Fibroblast of pulmonary artery (primary cell): Measurements from ENCODE around the gene TP53BP1.

Experiments
- DNase-seq: peaks from one replicate; pipeline ENCODE4 v3.0.0-alpha.2; 2010; ENCODE audit warnings: low read depth
- H3K4me3 ChIP-seq: replicated peaks from 2 replicates; pipeline ENCODE4 v1.5.1; 2011; ENCODE audit warnings: low read depth, mild to moderate bottlenecking, control low read depth, low read length, moderate library complexity
- TF ChIP-seq, protein P1 (sequence below): IDR thresholded peaks from 2 replicates; pipeline ENCODE4 v1.5.1; 2011; ENCODE audit warnings: mild to moderate bottlenecking, control low read depth, low read length, inconsistent platforms; ENCODE audit errors: missing control alignments

Gene TP53BP1

DNA sequence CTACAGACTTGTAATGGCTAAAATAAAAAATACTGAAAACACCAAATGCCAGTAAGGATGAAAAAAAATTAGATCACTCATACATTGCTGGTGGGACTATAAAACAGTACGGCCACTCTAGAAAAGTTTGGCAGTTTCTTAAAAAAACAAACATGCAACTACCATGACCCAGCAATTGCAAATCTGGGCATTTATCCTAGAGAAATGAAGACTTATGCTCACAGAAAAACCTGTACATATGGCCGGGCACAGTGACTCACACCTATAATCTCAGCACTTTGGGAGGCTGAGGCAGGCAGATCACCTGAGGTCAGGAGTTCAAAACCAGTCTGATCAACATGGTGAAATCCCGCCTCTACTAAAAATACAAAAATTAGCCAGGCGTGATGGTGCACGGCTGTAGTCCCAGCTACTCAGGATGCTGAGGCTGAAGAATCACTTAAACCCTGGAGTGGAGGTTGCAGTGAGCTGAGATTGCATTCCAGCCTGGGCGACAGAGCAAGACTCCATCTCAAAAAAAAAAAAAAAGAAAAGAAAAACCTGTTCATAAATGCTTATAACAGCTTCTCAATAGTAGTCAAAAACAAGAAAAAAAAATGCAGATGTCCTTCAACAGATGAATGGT, 5.6 kb downstream of the TP53BP1 start:
- DNase-seq: no peak
- TF ChIP-seq, protein P1, sequence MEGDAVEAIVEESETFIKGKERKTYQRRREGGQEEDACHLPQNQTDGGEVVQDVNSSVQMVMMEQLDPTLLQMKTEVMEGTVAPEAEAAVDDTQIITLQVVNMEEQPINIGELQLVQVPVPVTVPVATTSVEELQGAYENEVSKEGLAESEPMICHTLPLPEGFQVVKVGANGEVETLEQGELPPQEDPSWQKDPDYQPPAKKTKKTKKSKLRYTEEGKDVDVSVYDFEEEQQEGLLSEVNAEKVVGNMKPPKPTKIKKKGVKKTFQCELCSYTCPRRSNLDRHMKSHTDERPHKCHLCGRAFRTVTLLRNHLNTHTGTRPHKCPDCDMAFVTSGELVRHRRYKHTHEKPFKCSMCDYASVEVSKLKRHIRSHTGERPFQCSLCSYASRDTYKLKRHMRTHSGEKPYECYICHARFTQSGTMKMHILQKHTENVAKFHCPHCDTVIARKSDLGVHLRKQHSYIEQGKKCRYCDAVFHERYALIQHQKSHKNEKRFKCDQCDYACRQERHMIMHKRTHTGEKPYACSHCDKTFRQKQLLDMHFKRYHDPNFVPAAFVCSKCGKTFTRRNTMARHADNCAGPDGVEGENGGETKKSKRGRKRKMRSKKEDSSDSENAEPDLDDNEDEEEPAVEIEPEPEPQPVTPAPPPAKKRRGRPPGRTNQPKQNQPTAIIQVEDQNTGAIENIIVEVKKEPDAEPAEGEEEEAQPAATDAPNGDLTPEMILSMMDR: no peak
- no peak overlapping the region for H3K4me3 ChIP-seq

DNA sequence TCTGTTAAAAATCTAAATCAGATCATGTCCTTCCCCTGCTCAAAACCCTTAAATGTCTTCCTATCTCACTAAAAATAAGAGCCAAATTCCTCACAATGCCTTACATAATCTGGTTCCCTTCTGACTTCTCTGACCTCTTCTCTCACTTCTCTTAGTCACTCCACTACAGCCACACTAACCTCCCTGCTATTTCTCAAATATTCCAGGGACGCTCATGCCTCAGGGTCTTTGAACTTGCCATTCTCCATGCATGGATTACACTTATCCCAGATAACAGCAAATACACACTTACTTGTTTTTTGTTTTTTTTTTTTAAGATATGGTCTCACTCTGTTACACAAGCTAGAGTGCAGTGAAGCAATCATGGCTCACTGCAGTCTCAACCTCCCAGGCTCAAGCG, 8.5 kb downstream of the TP53BP1 start:
- DNase-seq: peak; percentile 22
- TF ChIP-seq, protein P1: no peak
- H3K4me3 ChIP-seq: no peak overlapping the region

DNA sequence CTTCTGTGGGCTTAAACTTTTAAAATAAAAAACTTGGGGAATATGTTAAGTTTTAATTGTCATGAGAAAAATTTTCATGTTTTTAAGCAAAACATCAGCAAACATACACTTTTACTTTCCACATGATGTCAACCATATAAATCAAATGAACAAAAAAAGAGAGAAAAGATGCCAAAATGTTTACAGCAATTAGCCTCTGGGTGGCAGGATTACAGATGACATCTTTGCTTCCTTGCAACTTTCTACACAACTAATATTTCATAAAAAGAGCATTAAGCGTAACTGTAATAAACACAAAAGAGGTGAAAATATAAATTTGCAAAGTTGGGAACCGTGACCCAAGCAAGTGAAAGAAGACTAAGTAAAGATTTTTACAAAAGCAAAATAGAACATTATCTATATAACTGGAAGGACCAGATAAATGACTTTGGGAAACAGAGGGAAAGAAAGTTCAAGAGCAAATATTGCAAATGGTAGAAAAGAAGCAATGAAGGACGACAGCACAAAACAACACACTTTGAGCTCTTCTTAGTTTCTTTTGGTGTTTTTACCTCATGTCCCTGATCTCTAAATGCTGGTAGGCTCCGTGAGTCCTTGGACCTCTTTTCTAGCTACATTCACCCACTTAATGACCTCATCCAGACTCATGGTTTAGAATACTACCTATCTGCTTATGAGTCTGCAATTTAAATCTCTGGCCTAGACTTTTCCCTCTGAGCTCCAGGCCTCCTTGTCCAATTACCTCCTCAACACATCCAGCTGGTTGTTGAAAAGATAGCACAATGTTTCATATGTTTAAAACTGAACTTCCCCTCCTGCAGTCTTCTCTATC, 9.4 kb downstream of the TP53BP1 start:
- TF ChIP-seq, protein P1: peak; percentile 48
- no peak overlapping the region for H3K4me3 ChIP-seq
- DNase-seq: peak; percentile 55

DNA sequence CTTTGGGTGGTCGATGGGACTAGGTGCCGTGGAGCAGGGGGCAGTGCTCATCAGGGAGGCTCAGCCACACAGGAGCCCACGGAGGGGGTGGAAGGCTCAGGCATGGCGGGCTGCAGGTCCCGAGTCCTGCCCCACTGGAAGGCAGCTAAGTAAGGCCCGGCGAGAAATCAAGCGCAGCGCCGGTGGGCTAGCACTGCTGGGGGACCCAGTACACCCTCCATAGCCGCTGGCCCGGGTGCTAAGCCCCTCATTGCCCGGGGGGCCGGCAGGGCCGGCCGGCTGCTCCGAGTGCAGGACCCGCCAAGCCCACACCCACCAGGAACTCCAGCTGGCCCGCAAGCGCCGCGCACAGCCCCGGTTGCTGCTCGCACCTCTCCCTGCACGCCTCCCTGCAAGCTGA, 19.1 kb downstream of the TP53BP1 start:
- H3K4me3 ChIP-seq: no peak overlapping the region
- TF ChIP-seq, protein P1: no peak
- no peak for DNase-seq

DNA sequence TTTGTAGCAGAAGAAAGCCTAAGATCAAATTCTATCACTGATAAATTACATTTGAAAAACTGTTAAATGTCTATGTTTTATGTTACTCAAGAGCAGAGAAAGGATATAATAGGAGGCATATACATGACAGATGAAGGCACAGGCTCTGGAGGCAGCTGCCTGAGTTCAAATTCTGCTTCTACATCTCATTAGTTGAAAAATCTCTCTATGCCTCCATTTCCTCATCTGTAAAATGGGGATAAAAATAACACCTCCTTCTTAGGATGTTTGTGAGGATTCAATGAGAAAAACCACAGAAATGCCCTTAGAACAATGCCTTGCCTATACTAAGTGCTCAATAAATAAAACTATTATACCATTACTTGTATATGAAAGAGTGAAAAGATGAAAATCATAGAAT, 21.0 kb downstream of the TP53BP1 start:
- DNase-seq: no peak
- no peak overlapping the region for H3K4me3 ChIP-seq
- TF ChIP-seq, protein P1: no peak

DNA sequence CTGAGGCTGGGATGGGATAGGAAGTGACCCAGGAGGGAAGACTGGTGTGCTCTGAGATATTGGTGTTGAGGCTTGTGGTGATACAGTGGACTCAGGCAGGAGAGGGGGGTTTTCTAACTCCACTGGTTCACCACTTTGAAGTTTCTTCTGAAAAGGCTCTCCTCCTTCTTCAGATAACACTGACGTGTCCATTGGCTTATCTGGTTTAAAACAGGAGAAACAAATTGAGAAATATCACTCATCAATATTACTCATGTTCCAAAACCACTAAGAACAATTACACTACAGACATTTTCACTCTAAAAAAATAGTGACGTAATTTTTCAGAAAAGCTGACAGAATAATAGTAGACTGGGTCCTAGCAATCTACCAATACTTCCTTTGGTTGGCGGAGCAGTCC, 23.1 kb downstream of the TP53BP1 start:
- H3K4me3 ChIP-seq: no peak overlapping the region
- DNase-seq: peak; percentile 66
- TF ChIP-seq, protein P1: no peak
